Putamen (tissue), 1 donor: Measurements from ENCODE around the gene RPTOR.
A peak's percentile ranks its signal among the peaks of the same experiment; 100 is the strongest.
"Not testable (repeated sequence)": the region's sequence is repeated elsewhere in the genome, so short reads cannot be mapped to it uniquely, and the experiment has no call there.

ENCODE experiments used
- DNase-seq: peaks from one replicate; pipeline ENCODE4 v3.0.0-alpha.2; 2016; ENCODE audit warnings: low spot score

The RPTOR gene

GRCh38 chr17:80694992-80695912 lies 150.6 kb downstream of the RPTOR start:
- DNase-seq: no peak

DNA sequence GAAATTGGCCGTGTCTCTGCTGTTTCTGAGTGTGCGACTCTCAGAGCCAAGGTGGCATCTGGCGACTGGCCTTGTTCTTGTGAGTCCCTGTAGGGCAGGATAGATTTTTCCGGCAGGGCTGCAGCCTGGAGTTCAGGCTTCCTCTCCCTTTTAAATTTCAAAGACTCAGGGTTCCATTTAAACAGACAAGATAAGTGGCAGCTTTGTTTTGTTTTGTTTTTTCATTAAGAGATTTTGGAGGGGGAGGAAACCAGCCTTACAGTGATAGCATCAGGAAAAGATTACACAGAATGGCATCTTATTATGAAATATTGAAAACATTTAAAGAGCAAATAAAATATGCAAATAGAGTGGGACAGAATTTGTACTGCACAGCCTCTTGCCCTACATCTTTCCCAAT lies 151.3 kb downstream of the RPTOR start:
- no peak for DNase-seq

DNA sequence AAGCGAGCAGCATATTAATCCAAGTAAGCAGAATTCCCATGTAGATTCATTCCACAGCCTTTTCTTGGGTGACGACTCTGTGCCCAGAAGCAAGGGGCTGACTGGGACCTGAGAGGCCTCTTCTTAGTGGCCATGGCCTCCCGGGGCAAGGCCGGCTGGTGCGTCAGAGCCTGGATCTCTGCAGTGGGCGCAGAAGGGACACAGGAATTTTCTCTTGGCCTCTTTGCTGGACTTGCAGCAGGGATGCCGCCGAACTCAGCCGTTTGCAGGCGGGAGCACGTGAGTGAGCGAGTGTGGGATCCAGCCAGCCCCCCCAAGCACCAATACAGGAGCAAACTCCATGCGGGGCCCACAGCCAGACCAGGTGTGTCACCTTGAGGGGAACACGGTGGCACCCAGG lies 151.8 kb downstream of the RPTOR start:
- no peak for DNase-seq

DNA sequence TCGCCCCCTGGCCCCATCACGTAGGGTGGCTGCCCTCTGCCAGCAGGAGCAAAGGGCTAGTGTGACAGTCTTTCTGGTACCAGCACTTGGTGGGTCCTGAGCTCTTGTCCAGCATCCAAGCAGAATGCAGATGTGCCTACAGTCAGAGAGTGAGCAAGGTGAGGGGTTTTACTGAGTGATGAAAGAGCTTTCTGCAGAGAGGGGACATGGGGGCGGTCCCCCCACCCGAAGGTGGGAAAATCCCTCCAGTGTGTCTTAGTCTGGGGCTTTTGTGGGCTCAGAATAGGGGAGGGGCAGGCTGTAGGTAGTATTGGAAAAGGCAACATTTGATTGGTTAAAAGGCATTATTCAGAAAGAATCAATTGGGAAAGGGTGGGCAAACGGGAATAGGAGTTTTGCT lies 152.3 kb downstream of the RPTOR start:
- DNase-seq: no peak

DNA sequence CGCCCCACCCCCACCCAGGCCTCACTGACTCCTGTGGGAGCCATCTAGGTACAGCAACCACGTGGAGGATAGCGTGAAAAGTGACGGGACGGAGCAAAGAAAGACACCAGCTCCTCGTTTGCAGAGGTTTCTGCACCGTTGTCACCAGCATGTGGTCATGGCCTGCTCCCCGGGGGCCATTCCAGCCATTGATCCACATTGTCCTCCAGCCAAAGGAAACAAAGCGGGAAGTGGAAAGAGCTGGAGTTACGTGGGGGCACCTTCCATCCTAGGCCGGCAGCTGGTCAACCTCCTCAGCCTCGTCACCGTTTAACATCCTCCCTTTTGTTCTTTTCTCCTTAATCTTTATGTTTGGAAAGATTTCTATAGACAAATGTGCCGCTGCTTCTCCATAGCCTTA lies 153.7 kb downstream of the RPTOR start:
- no peak for DNase-seq

DNA sequence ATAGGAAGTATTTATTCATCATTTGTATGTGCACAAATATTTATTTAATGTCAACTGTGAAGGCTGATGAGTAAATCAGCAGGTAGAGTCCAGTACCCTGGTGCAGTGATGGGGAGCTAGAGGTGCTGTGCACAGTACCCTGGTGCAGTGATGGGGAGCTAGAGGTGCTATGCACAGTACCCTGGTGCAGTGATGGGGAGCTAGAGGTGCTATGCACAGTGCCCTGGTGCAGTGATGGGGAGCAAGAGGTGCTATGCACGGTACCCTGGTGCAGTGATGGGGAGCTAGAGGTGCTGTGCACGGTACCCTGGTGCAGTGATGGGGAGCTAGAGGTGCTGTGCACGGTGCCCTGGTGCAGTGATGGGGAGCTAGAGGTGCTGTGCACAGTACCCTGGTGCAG lies 154.6 kb downstream of the RPTOR start:
- DNase-seq: not testable (repeated sequence)

- DNase-seq: no peak
Measured at GRCh38 chr17:80701730-80702129, 157.1 kb downstream of the RPTOR start.

DNA sequence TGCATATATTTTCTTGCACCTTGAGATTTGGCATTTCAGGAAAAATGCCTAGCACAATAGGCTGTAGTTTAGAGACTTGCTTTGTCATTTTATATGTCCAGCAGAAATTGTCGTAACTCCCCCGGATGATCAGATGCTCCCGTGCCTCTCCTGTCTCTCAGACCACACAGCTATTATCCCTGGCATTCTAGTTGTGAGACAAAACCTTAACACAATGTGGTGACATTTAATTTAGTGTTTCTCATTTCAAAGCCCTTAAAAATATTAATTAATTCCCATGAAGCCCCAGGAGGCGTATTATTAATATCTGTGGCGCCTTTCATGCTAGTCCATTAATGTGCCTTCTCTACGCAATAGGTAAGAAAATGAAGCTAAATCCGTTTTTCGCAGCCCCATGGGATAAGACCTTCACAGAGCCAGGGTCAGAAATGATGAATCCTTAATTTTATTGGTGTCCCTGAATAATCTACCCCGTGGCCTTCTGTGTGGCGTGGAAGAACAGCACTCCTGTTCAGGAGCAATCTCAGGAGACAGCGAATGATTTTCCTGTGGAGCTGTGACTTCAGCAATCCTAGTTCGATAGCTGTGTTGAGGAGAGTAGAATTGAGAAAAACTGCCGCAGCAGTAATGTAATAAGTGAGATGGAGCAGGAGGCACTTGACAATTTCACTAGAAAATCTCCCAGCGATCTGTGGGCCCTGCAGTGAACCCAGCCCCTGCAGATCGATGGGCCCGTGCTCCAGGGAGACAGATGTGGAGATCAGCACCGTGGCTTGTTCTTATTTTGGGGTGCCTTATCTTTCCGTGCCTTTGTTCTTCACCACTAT lies 157.9 kb downstream of the RPTOR start:
- DNase-seq: no peak

DNA sequence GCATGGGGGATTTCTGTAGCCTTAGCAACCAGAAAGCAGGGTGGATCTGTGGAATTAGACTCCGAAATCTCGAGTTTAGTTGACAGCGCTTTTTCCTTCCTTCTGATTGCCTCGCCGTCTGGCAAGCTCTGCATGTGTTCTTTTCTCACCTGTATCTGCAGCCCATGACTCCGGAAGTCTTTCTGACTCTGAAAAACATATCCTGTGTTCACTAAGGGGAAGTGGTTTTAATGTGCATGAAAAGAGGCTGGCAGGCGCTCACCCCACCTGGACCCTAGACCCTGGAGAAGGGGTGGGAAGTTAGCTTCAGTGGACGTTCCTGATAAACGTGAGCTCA lies 158.5 kb downstream of the RPTOR start:
- no peak for DNase-seq

- DNase-seq: no peak
Measured at GRCh38 chr17:80704381-80704819, 159.8 kb downstream of the RPTOR start.

DNA sequence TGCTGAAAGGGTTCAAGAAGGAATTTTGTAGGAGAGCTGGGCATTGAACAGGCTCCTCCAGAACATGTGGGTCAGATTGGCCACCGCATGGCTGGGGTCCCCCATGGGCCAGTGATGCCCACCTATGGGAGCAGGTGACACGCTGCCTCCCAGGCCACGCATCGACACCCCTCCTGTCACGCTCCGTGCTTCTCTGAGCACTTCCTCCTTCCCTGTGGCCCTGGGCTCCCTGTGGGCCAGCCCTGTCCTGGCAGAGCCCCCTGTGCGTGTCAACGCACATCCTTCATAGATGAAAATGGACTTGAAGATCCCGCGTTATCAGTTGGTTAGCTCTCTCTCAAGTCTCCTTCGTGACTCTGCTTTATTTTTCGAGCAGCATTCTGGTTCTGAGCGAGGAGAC lies 160.3 kb downstream of the RPTOR start:
- no peak for DNase-seq

DNA sequence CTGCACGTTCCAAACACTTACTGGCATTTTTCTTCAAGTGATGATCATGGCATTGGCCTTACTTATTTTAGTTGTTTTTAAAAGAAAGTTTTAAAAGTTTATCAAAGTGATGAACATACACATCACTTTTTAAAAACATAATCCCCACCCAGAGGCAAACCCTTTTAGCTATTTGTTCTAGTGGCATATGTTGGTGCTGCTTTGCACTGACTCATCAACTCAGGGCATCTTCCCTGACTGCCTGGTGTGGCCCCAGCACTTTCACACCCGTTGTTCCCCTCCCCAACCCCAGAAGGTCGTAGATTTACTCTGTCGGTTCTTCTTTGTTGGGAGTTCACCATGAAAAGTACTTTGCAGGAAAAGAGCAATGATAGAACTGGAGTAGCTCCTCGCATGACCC lies 161.3 kb downstream of the RPTOR start:
- no peak for DNase-seq

- DNase-seq: no peak
Measured at GRCh38 chr17:80706463-80706867, 161.8 kb downstream of the RPTOR start.

- DNase-seq: no peak
Measured at GRCh38 chr17:80708480-80708879, 163.8 kb downstream of the RPTOR start.

- no peak for DNase-seq
Measured at GRCh38 chr17:80709090-80709695, 164.6 kb downstream of the RPTOR start.

DNA sequence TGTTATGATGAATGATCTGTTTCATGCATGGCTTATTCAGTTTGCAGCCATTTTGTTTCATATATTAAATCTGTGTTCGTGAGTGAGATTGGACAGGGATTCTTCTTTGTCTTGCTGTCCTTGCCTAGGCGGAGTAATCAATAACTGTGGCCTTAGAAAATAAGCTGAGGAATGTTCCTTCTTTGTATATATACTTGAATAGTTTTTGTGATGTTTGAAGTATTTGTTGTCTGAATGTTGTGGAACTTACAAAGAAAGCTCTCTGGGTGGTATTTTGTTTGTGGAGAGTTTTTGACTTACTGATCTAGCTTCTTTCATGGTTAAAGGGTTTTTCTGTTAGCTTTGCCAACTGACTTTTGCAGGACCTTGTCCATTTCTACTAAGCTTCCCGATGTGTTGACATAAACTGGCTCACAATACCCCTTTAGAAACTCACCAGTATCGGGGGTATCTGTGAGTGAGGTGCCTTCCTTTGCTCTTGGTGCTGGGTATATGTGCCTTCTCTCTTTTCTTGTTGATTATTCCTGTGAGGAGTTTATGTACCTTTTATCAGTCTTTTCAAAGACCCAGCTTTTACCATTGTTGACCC lies 166.2 kb downstream of the RPTOR start:
- DNase-seq: no peak

DNA sequence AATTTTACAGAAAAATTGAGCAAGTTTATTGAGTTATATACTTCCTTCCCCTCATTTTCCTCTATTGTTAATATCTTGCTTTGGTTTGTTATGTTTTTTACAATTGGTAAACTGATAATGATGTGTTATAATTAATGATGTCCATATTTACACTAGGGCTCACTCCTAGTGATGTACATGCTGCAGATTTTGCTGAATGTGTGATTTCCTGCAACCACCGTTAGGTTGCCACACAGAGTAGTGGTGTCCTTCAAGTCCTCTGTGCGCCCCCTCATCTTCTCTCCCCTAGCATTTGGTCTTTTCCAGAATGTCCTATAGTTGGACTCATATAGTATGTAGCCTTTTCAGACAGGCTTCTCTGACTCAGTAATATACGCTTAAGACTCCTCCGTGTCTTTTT lies 167.5 kb downstream of the RPTOR start:
- no peak for DNase-seq

DNA sequence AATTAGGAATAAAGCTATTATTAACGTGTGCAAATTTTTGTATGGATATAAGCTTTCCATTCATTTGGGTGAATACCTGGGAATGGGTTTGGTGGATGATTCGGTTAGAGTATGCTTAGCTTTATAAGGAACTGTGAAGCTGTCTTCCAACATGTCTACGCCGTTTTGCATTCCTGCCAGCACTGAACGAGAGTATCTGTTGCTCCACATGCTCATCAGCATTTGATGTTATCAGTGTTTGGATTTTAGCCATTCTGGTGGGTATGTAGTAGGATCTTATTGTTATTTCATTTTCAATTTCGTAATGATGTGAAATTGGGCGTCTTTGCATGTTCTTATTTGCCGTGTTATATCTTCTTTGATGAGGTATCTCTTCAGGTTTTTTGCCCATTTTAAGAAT lies 168.0 kb downstream of the RPTOR start:
- DNase-seq: no peak

DNA sequence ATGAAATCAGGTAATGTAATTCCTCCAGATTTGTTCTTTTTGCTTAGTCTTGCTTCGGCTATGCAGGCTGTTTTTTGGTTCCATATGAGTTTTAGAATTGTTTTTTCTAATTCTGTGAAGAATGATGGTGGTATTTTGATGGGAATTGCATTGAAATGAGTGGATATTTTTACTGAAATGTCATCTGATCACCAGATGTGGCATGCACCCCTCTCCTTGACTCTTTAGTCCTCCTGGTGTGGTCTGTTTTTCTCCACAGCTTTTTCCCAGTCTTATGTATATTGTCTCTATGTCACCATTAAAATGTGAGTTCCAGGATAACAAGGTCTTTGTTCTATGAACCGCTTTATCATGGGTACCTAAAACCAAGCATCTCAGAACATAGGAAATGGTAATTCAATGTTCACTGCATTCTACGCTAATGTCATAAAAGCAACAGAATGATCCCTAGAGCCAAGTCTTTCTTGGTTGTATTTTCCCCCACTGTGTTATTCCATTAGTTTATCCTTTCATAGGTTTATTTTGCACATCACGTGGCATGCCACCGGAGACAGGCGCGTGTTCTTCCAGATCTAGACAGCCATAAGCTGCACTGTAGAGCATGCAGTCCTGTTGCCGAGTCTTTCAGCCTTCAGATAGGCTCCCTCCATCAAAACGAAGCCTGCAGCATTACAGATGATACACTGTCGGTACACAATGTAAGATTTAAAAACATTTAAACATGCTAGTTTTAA lies 172.5 kb downstream of the RPTOR start:
- DNase-seq: no peak

DNA sequence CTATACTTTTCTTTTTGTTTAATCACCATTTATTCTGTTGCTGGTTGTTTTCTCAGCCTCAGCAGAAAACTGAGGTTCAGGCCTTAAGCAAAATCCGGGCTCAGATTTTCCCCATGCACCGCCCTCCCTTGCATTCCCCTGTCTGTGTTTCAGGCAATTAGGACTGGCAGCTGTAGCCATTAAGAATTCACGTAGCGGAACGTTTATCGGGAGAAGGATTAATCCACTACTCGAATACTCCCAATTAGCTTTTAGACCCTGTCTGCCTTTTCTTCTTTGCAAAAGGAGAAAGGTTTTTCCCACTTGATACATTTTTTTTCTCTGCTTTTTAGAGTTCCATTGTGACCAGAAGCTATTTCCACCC lies 173.1 kb downstream of the RPTOR start:
- no peak for DNase-seq

DNA sequence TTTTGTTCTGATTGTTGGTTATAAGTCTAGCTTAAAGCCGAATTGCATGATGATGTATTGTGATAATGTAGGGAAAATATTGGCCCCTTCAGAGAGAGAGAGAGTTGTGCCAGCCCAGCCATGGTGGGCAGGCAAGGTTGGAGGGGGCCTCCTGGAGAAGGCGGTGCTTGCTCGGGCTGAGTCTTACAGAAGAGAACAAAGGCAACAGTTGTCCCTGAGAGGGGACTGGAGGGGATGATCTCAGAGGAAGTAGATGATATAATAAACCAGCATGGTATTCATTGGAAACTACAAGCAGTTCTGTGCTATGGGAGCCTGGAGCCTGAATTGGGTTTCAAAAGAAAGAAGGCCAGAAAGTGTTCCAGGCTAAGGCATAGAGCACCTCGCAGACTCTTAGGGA lies 173.8 kb downstream of the RPTOR start:
- peak; percentile 57 for DNase-seq

DNA sequence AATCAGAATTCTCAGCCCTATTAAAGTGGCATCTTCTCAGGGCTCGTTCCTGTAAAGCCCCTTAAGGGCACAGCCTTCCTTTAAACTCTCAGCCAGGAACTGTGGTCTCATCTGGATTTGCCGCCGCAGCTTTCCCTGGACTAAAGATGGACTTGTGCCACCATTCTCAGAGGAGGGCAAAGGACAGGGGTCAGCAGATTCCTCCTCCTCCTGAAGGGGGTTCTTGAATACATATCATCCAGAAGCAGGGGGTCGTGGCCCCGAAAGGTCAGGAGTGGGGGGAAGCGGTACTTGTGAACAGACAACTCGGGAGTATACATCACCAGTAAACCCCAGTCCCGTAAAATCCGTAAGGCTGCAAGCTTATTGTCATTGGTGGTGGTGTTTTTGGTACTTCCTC lies 174.8 kb downstream of the RPTOR start:
- no peak for DNase-seq
